Measurements from ENCODE around the gene DUXA.

DUXA gene

DNA sequence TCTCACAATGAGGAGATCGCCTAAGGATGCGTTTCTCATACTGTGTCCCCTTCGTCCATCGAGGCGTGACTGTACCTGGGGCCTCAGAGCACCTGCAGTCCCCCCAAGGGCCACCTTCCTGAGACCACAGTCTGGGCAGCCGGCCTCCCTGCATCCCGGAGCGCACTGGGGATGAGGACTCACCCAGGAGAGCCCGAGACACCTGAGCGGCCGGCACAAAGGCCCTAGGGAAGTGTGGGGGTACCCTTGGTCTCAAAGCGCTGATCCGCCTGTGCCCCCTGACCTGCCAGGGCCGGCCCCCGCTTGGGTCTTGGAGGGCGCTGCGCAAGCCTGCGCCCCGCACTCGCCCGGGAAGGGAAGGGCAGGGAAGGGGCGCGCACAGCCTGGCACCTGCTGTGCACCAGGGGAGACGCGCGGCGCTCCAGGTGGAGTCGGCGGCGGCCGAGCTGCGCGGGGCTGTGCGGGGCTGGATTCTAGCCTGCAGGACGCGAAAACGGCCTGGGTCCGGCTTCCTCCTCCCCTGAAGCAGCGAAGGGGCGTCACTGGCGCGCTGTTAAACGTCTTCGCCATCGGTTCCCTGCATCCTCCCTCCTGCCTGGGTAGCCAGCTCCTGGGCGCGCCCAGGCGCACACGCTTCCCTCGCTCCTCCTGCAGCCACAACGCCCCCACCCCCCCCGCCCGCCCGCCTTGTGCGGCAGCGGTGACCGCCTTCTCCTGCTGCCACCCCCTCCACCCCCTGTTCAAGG is 61.1 kb downstream of the DUXA start:
- DNase-seq (ENCODE audit: low read depth, low spot score) = no peak
